Measurements from ENCODE around the gene ENOX1.

ENOX1 gene

GRCh38 chr13:43411741-43412140, 375.0 kb downstream of the ENOX1 start:
- ATAC-seq, result no peak
- TF ChIP-seq PATZ1 (CRISPR knock-in tag; IDR thresholded peaks at IDR 0.05; ENCODE audit: borderline replicate concordance) (no peak), TCF4 (CRISPR knock-in tag; IDR thresholded peaks at IDR 0.05; ENCODE audit: borderline replicate concordance) (no peak), ZNF70 (CRISPR knock-in tag; IDR thresholded peaks at IDR 0.05) (no peak), ESRRG (CRISPR knock-in tag; IDR thresholded peaks at IDR 0.05) (no peak), ARNTL (CRISPR knock-in tag; IDR thresholded peaks at IDR 0.05; ENCODE audit: borderline replicate concordance, low read depth) (no peak), ZFP30 (CRISPR knock-in tag; IDR thresholded peaks at IDR 0.05) (no peak), ZFP3 (CRISPR knock-in tag; IDR thresholded peaks at IDR 0.05) (no peak)

DNA sequence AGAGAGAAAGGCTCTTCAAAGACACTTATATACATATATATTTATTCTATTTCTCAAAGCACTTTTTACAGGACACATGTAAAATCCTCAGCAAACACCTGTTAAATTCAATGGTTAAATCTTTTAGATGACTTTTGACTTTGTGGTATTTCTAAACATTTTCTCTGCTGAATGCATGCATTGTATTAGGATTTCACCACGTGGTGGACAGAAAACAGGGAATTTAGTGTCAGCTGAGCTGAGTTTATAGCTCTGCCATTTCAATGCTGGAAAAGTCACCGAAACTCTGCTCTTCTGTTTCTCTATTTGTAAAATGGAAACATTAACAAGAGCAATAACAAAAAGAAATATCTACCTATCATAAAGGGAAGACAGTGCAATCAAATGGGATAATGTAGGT, 375.6 kb downstream of the ENOX1 start:
- TF ChIP-seq TCF4 (CRISPR knock-in tag; IDR thresholded peaks at IDR 0.05; ENCODE audit: borderline replicate concordance), result no peak
- no peak for TF ChIP-seq ZNF8 (CRISPR knock-in tag; IDR thresholded peaks at IDR 0.05)
- no peak for TF ChIP-seq PPARA (CRISPR knock-in tag; IDR thresholded peaks at IDR 0.05; ENCODE audit: borderline replicate concordance)
- no peak for TF ChIP-seq ZNF70 (CRISPR knock-in tag; IDR thresholded peaks at IDR 0.05)
- TF ChIP-seq ZFP30 (CRISPR knock-in tag; IDR thresholded peaks at IDR 0.05), result no peak
- TF ChIP-seq ARNTL (CRISPR knock-in tag; IDR thresholded peaks at IDR 0.05; ENCODE audit: borderline replicate concordance, low read depth), result no peak
- no peak for TF ChIP-seq BACH2 (CRISPR knock-in tag; IDR thresholded peaks at IDR 0.05; ENCODE audit: borderline replicate concordance)
- TF ChIP-seq ISL1 (CRISPR knock-in tag; IDR thresholded peaks at IDR 0.05), result no peak
- TF ChIP-seq GLIS3 (CRISPR knock-in tag; IDR thresholded peaks at IDR 0.05), result no peak
- no peak for TF ChIP-seq ZC3H10 (CRISPR knock-in tag; IDR thresholded peaks at IDR 0.05)
- no peak for TF ChIP-seq POU6F1 (CRISPR knock-in tag; IDR thresholded peaks at IDR 0.05; ENCODE audit: borderline replicate concordance, low read depth)
- no peak for TF ChIP-seq ESRRG (CRISPR knock-in tag; IDR thresholded peaks at IDR 0.05)
- TF ChIP-seq SNAI2 (CRISPR knock-in tag; IDR thresholded peaks at IDR 0.05), result no peak
- TF ChIP-seq OSR1 (CRISPR knock-in tag; IDR thresholded peaks at IDR 0.05), result no peak
- no peak for TF ChIP-seq PATZ1 (CRISPR knock-in tag; IDR thresholded peaks at IDR 0.05; ENCODE audit: borderline replicate concordance)
- TF ChIP-seq CSDC2 (CRISPR knock-in tag; IDR thresholded peaks at IDR 0.05), result no peak
- TF ChIP-seq ZNF565 (CRISPR knock-in tag; conservative IDR thresholded peaks at IDR 0.05; ENCODE audit: low read depth), result no peak
- no peak for ATAC-seq

- TF ChIP-seq CSDC2 (CRISPR knock-in tag; IDR thresholded peaks at IDR 0.05) (no peak), ESRRG (CRISPR knock-in tag; IDR thresholded peaks at IDR 0.05) (no peak), ZNF565 (CRISPR knock-in tag; conservative IDR thresholded peaks at IDR 0.05; ENCODE audit: low read depth) (no peak), GLIS3 (CRISPR knock-in tag; IDR thresholded peaks at IDR 0.05) (no peak)
- ATAC-seq, result no peak
These were observed 378.5 kb downstream of the ENOX1 start for GRCh38 chr13:43408274-43408673.

GRCh38 chr13:43407023-43407581, 379.7 kb downstream of the ENOX1 start:
- no peak for ATAC-seq
- TF ChIP-seq ZNF70 (CRISPR knock-in tag; IDR thresholded peaks at IDR 0.05) (no peak), TOX (CRISPR knock-in tag; IDR thresholded peaks at IDR 0.05; ENCODE audit: borderline replicate concordance) (no peak), ZFP30 (CRISPR knock-in tag; IDR thresholded peaks at IDR 0.05) (no peak), OSR1 (CRISPR knock-in tag; IDR thresholded peaks at IDR 0.05) (no peak), ZNF8 (CRISPR knock-in tag; IDR thresholded peaks at IDR 0.05) (no peak), TCF4 (CRISPR knock-in tag; IDR thresholded peaks at IDR 0.05; ENCODE audit: borderline replicate concordance) (no peak)

DNA sequence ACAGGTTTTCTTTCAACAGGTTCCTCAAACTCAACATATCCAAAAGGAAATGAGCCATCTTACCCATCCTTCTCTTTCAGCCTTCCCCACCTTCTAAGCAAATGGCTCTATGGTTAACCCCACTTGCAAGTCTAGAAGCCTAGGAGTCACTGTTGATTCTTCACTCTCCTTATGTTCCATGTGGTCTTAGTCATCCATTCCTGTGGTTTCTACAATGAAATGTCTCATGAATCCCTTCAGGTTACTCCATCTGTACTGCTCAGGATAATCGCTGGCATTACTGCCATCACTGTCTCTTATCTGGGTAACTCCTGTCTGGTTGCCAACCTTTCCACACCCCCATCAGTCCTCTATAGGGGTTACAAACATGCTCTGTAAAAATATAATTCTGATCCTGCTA, 381.3 kb downstream of the ENOX1 start:
- peak; percentile 67; the same call in 2 of the 3 replicates for ATAC-seq
- no peak for TF ChIP-seq ISL1 (CRISPR knock-in tag; IDR thresholded peaks at IDR 0.05)
- TF ChIP-seq ZNF565 (CRISPR knock-in tag; conservative IDR thresholded peaks at IDR 0.05; ENCODE audit: low read depth), result no peak
- TF ChIP-seq ARNTL (CRISPR knock-in tag; IDR thresholded peaks at IDR 0.05; ENCODE audit: borderline replicate concordance, low read depth), result no peak
- no peak for TF ChIP-seq PATZ1 (CRISPR knock-in tag; IDR thresholded peaks at IDR 0.05; ENCODE audit: borderline replicate concordance)
- TF ChIP-seq TCF4 (CRISPR knock-in tag; IDR thresholded peaks at IDR 0.05; ENCODE audit: borderline replicate concordance), result no peak
- TF ChIP-seq POU6F1 (CRISPR knock-in tag; IDR thresholded peaks at IDR 0.05; ENCODE audit: borderline replicate concordance, low read depth), result no peak
- no peak for TF ChIP-seq RARB (CRISPR knock-in tag; IDR thresholded peaks at IDR 0.05)
- no peak for TF ChIP-seq OSR1 (CRISPR knock-in tag; IDR thresholded peaks at IDR 0.05)
- TF ChIP-seq, protein P1, sequence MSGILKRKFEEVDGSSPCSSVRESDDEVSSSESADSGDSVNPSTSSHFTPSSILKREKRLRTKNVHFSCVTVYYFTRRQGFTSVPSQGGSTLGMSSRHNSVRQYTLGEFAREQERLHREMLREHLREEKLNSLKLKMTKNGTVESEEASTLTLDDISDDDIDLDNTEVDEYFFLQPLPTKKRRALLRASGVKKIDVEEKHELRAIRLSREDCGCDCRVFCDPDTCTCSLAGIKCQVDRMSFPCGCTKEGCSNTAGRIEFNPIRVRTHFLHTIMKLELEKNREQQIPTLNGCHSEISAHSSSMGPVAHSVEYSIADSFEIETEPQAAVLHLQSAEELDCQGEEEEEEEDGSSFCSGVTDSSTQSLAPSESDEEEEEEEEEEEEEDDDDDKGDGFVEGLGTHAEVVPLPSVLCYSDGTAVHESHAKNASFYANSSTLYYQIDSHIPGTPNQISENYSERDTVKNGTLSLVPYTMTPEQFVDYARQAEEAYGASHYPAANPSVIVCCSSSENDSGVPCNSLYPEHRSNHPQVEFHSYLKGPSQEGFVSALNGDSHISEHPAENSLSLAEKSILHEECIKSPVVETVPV (CRISPR knock-in tag; IDR thresholded peaks at IDR 0.05), result no peak
- no peak for TF ChIP-seq TOX (CRISPR knock-in tag; IDR thresholded peaks at IDR 0.05; ENCODE audit: borderline replicate concordance)
- no peak for TF ChIP-seq ZNF70 (CRISPR knock-in tag; IDR thresholded peaks at IDR 0.05)
- TF ChIP-seq ZFP30 (CRISPR knock-in tag; IDR thresholded peaks at IDR 0.05), result no peak
